RWPE2 (cell line): ENCODE results near the gene WNT8A.

Experiments used
- ATAC-seq: fragments of 200-7000 bp; cut with Tn5 transposase; 3 replicates; pipeline ENCODE4 v1.9.1; 2021; ENCODE audit warnings: low read depth
- DNase-seq: peaks from one replicate; pipeline ENCODE4 v3.0.0-alpha.2; 2020; ENCODE audit warnings: low spot score
- H3K27ac ChIP-seq: fragments of 450-650 bp; 2 replicates; pipeline ENCODE4 v1.5.1; 2017; ENCODE audit warnings: mild to moderate bottlenecking; ENCODE audit not compliant: poor library complexity, severe bottlenecking
- H3K27me3 ChIP-seq: fragments of 250-450 bp; sonication (Bioruptor Pico); 2 replicates; pipeline ENCODE4 v1.5.1; 2021; ENCODE audit warnings: mild to moderate bottlenecking, moderate library complexity; ENCODE audit not compliant: insufficient read depth, poor library complexity, severe bottlenecking
- H3K36me3 ChIP-seq: fragments of 250-450 bp; sonication (Bioruptor Pico); 2 replicates; pipeline ENCODE4 v1.5.1; 2020; ENCODE audit warnings: low read depth, mild to moderate bottlenecking, moderate library complexity
- H3K4me1 ChIP-seq: fragments of 250-450 bp; sonication (Bioruptor Pico); 2 replicates; pipeline ENCODE4 v1.5.1; 2021; ENCODE audit warnings: mild to moderate bottlenecking, moderate library complexity; ENCODE audit not compliant: insufficient read depth, poor library complexity, severe bottlenecking
- H3K4me3 ChIP-seq: fragments of 250-450 bp; sonication (Bioruptor Pico); 2 replicates; pipeline ENCODE4 v1.5.1; 2021; ENCODE audit warnings: mild to moderate bottlenecking, moderate library complexity; ENCODE audit not compliant: severe bottlenecking
- H3K9me3 ChIP-seq: fragments of 250-450 bp; sonication (Bioruptor Pico); 2 replicates; pipeline ENCODE4 v1.5.1; 2021; ENCODE audit warnings: mild to moderate bottlenecking, moderate library complexity; ENCODE audit not compliant: severe bottlenecking
- TF ChIP-seq, protein P1 (sequence below): fragments of 450-650 bp; IDR thresholded peaks from one replicate; pipeline ENCODE4 v1.5.1; 2017; ENCODE audit warnings: mild to moderate bottlenecking, moderate library complexity; ENCODE audit not compliant: poor library complexity, severe bottlenecking

WNT8A gene

DNA sequence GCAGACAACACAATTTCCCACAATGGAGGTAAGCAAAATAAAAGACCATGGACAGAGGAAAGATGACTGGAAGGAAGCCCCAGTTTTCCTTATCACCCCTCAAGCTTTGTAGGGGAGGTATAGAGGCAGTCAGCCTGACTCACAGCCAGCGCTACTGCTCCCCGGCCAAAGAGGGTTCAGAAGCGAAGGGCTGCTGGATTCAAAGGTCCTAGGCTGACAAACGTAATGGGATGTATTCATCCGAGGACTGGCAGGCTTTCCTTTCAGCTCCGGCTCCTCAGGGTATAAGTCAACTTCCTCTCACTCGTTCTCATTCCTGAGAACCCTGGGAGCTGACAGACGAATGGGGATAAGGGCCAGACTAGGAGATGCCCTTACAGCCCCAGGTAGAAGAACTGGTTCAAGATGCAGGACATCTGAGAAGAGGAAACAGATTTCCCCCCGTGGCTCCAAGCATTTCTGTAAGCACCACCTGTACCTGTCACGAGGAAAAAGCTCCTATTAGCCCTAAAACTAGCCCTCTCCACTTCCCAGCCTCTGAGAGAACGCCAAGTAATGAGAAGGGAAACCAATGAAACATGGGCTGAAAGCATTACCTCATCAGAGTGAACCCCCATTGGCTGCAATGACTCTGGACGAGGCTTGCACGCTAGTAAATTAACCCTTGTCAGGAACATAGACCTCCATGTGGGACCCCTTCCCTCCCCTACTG is 28.8 kb upstream of the WNT8A start:
- Histone ChIP-seq H3K4me3 (no peak overlapping the region), H3K36me3 (no peaks in the 10 kb centered on the region), H3K27ac (no peak overlapping the region), H3K9me3 (no peaks in the 10 kb centered on the region), H3K4me1 (no peaks in the 10 kb centered on the region), H3K27me3 (no peaks in the 10 kb centered on the region)
- TF ChIP-seq, protein P1, sequence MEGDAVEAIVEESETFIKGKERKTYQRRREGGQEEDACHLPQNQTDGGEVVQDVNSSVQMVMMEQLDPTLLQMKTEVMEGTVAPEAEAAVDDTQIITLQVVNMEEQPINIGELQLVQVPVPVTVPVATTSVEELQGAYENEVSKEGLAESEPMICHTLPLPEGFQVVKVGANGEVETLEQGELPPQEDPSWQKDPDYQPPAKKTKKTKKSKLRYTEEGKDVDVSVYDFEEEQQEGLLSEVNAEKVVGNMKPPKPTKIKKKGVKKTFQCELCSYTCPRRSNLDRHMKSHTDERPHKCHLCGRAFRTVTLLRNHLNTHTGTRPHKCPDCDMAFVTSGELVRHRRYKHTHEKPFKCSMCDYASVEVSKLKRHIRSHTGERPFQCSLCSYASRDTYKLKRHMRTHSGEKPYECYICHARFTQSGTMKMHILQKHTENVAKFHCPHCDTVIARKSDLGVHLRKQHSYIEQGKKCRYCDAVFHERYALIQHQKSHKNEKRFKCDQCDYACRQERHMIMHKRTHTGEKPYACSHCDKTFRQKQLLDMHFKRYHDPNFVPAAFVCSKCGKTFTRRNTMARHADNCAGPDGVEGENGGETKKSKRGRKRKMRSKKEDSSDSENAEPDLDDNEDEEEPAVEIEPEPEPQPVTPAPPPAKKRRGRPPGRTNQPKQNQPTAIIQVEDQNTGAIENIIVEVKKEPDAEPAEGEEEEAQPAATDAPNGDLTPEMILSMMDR = no peak
- ATAC-seq (peak; percentile 27; the same call in 1 of the 3 replicates), DNase-seq (no peak)

DNA sequence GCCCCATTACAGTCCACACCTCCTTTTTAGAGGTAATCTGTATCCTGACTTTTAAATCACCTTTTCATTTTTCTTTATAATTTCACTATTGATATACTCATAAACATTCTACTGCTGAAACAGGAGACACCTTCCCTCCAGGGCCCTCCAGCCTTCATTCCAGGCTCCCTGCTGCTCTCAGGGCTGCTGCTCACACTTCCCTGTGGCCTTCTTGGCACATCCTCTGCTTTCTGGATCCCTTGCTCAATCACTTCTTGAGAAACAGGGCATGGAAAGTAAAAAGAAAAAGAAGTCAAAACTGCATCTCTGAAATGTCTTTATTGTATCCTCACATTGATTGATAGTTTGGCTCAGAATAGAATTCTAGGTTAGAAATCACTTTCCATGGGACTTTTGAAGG is 19.3 kb upstream of the WNT8A start:
- Histone ChIP-seq H3K36me3 (no peaks in the 10 kb centered on the region), H3K9me3 (no peaks in the 10 kb centered on the region), H3K4me3 (no peak overlapping the region), H3K27me3 (no peaks in the 10 kb centered on the region), H3K4me1 (no peaks in the 10 kb centered on the region), H3K27ac (no peak overlapping the region)
- ATAC-seq = no peak
- DNase-seq = no peak
- TF ChIP-seq, protein P1 = no peak

DNA sequence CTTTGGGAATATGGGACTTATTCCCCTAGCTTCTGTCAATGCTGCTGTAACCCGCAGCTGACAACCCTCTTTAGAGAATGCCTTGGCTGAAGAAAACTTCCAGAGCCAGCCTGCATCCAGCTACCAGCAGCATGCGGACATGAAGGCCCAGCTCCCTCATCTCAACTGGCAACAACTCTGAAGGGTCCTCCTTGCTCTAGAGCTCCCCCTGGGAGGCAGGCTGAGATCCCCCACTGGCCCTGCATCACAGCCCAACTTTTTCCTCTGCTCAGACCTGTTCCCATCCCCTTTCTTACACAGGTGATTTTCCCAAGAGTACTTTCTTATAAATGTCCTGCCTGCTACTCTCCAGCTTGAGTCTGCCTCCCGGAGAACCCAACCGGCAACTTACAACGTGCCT is 18.7 kb upstream of the WNT8A start:
- Histone ChIP-seq H3K9me3 (no peaks in the 10 kb centered on the region), H3K4me3 (no peak overlapping the region), H3K27me3 (no peaks in the 10 kb centered on the region), H3K36me3 (no peaks in the 10 kb centered on the region), H3K27ac (no peak overlapping the region), H3K4me1 (no peaks in the 10 kb centered on the region)
- no peak for DNase-seq
- TF ChIP-seq, protein P1 = peak; percentile 44
- 0 out of 3 replicates have a peak, but pooled peaks have one; percentile 19 for ATAC-seq

GRCh38 chr5:138067945-138068344 is 15.9 kb upstream of the WNT8A start:
- DNase-seq = no peak
- H3K4me1 ChIP-seq = no peaks in the 10 kb centered on the region
- no peaks in the 10 kb centered on the region for H3K36me3 ChIP-seq
- ATAC-seq = no peak
- no peak overlapping the region for H3K27ac ChIP-seq
- TF ChIP-seq, protein P1 = no peak
- no peaks in the 10 kb centered on the region for H3K27me3 ChIP-seq
- H3K4me3 ChIP-seq = no peak overlapping the region
- no peaks in the 10 kb centered on the region for H3K9me3 ChIP-seq
